Skeletal muscle satellite cell (primary cell): ENCODE results near the gene ANK3.

ENCODE experiments used
- H3K27me3 ChIP-seq: 2 replicates; pipeline ENCODE4 v1.7.0; 2013; ENCODE audit warnings: low read length; ENCODE audit not compliant: control insufficient read depth, insufficient read depth
- H3K36me3 ChIP-seq: 2 replicates; pipeline ENCODE4 v1.7.0; 2013; ENCODE audit warnings: mild to moderate bottlenecking, control low read depth, low read length; ENCODE audit not compliant: insufficient read depth
- H3K4me1 ChIP-seq: 2 replicates; pipeline ENCODE4 v1.7.0; 2013; ENCODE audit warnings: low read length; ENCODE audit not compliant: control insufficient read depth, insufficient read depth
- H3K4me2 ChIP-seq: 2 replicates; pipeline ENCODE4 v1.7.0; 2013; ENCODE audit warnings: mild to moderate bottlenecking, low read length
- H3K4me3 ChIP-seq: 2 replicates; pipeline ENCODE4 v1.7.0; 2013; ENCODE audit warnings: low read length
- H3K9ac ChIP-seq: 2 replicates; pipeline ENCODE4 v1.7.0; 2013; ENCODE audit warnings: mild to moderate bottlenecking, low read depth, low read length, moderate library complexity
- H3K9me3 ChIP-seq: replicated peaks from 2 replicates; pipeline ENCODE4 v1.7.0; 2013; ENCODE audit warnings: mild to moderate bottlenecking, control low read depth, low read length

Gene ANK3

GRCh38 chr10:60237977-60238758 lies 151.5 kb downstream of the ANK3 start:
- Histone ChIP-seq H3K27me3 (no peaks in the 10 kb centered on the region), H3K9ac (no peak overlapping the region), H3K4me2 (peak overlapping the region; percentile 28), H3K36me3 (no peaks in the 10 kb centered on the region), H3K4me1 (peaks cover 12% of the 10 kb centered on the region), H3K9me3 (no peaks in the 10 kb centered on the region), H3K4me3 (no peak overlapping the region)

GRCh38 chr10:60236869-60237524 lies 152.7 kb downstream of the ANK3 start:
- Histone ChIP-seq H3K4me3 (no peak overlapping the region), H3K9me3 (no peaks in the 10 kb centered on the region), H3K4me2 (no peak overlapping the region), H3K4me1 (peaks cover 12% of the 10 kb centered on the region), H3K36me3 (no peaks in the 10 kb centered on the region), H3K27me3 (no peaks in the 10 kb centered on the region), H3K9ac (no peak overlapping the region)

GRCh38 chr10:60235001-60235400 lies 154.7 kb downstream of the ANK3 start:
- H3K27me3 ChIP-seq, result no peaks in the 10 kb centered on the region
- no peak overlapping the region for H3K9ac ChIP-seq
- H3K4me3 ChIP-seq, result no peak overlapping the region
- peaks cover 15% of the 10 kb centered on the region for H3K4me1 ChIP-seq
- no peaks in the 10 kb centered on the region for H3K36me3 ChIP-seq
- no peaks in the 10 kb centered on the region for H3K9me3 ChIP-seq
- no peak overlapping the region for H3K4me2 ChIP-seq

DNA sequence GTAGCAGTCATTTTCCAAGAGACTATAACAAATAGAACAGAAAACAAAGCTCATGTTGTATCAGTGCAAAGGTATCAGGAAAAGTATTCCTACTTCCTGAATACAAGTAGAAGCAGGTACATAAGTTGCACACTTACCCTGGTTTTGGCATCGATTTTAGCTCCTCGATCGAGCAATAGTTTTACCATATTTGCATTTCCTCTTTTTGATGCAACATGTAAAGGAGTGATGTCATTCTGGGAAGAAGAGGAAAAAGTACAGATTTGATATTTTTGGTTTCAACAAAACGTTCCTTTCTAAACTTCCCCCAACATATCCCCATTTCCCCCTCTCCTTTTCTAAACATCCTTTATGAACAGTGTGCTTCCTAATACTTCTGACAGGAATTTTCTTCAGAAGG lies 155.1 kb downstream of the ANK3 start:
- peaks cover 15% of the 10 kb centered on the region for H3K4me1 ChIP-seq
- no peak overlapping the region for H3K9ac ChIP-seq
- no peaks in the 10 kb centered on the region for H3K27me3 ChIP-seq
- H3K4me3 ChIP-seq, result no peak overlapping the region
- H3K9me3 ChIP-seq, result no peaks in the 10 kb centered on the region
- no peaks in the 10 kb centered on the region for H3K36me3 ChIP-seq
- H3K4me2 ChIP-seq, result no peak overlapping the region

GRCh38 chr10:60230892-60231291 lies 158.8 kb downstream of the ANK3 start:
- H3K36me3 ChIP-seq, result no peaks in the 10 kb centered on the region

DNA sequence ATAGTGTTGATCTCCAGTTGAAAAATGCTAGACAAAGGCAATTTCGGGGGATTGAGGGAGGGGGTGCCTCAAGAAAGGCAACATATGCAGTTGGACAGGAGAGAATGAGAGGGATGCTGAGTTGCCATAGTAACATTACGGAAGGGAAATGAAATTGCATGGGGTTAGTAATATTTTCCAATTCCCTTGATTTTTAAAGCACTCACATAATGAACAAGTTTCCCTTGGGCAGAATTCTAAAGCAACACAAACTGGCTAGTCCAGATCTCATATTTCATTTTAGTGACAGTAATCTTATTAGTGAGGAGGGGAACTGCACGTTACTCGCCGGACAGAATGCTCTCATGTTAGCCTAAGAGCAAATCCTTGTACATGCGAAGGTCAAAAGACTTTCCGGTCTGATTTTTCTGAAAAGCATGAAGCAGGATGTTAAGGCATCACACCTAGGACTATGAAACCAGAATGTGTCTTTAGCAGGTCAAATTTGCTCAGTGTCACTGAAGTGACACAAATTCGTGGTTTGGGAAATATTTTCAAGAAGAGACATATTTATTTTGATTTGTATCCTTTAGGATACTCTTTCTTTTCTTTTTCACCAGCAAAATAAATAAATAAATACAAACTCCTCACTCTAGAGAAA lies 165.5 kb downstream of the ANK3 start:
- H3K4me2 ChIP-seq, result no peak overlapping the region
- H3K27me3 ChIP-seq, result no peaks in the 10 kb centered on the region
- no peaks in the 10 kb centered on the region for H3K9me3 ChIP-seq
- no peak overlapping the region for H3K9ac ChIP-seq
- H3K4me3 ChIP-seq, result no peak overlapping the region
- H3K36me3 ChIP-seq, result no peaks in the 10 kb centered on the region
- H3K4me1 ChIP-seq, result no peaks in the 10 kb centered on the region

More at GRCh38 chr10:60230892-60231291, 158.8 kb downstream of the ANK3 start:
- Histone ChIP-seq H3K4me1 (peaks cover 3% of the 10 kb centered on the region), H3K9ac (no peak overlapping the region), H3K4me3 (no peak overlapping the region), H3K27me3 (no peaks in the 10 kb centered on the region), H3K4me2 (no peak overlapping the region), H3K9me3 (no peaks in the 10 kb centered on the region)

- Histone ChIP-seq H3K4me3 (no peak overlapping the region), H3K9ac (no peak overlapping the region), H3K9me3 (no peaks in the 10 kb centered on the region), H3K4me1 (no peaks in the 10 kb centered on the region), H3K4me2 (no peak overlapping the region), H3K27me3 (no peaks in the 10 kb centered on the region), H3K36me3 (no peaks in the 10 kb centered on the region)
Observed at GRCh38 chr10:60222047-60222446, 167.6 kb downstream of the ANK3 start.

DNA sequence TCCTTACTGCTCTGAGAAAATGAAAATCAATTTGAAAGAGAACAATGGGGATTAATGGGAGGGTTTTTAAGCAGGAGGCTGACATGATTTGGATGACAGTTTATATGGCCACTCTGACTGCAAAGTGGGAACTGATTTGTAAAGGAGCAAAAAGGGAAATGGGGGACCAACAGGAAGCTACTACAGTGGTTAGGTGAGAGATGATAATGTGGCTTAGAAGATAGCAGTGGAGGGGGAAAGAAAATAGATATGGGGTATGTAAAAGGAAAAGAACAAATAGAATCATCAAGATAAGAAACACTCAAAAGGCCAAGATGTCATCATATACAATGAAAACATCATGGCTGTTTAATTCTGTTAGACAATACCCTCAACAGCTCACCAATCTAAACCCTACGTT lies 177.5 kb downstream of the ANK3 start:
- no peaks in the 10 kb centered on the region for H3K4me1 ChIP-seq
- H3K27me3 ChIP-seq, result no peaks in the 10 kb centered on the region
- H3K36me3 ChIP-seq, result no peaks in the 10 kb centered on the region
- no peak overlapping the region for H3K4me2 ChIP-seq
- no peak overlapping the region for H3K4me3 ChIP-seq
- H3K9me3 ChIP-seq, result no peaks in the 10 kb centered on the region
- H3K9ac ChIP-seq, result no peak overlapping the region

DNA sequence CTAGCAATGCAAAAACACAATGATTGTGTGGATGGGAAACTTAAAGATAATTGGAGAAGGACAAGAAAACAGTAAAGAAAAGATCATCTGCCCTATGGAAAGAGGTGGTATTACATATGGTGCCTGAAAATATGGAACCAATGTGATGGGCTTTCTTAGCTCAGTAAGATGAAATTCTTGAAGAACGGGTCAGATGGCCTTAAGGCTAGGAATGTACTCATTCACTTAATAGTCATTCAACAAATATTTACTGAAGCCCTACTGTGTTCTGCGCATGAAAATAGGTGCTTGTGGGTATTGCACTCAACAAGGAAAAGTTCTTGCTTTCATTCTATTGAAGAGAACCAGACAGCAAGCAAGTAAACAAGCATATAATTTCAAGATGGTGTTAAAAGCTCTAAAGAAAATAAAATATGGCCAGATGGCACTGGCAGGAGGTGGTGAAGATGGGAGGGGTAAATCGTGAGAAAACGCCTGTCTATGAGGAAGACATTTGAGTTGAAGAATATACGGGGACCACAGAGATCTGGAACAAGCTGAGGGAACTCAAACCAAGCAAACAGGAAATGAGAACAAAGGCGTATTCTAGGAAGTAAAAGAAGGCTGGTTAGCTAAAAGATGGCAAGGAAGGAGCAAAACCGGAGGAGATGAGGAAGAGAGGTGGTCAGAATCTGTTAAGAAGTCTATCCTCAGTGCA lies 179.7 kb downstream of the ANK3 start:
- Histone ChIP-seq H3K4me2 (no peak overlapping the region), H3K27me3 (no peaks in the 10 kb centered on the region), H3K4me1 (peaks cover 4% of the 10 kb centered on the region), H3K9ac (no peak overlapping the region), H3K4me3 (no peak overlapping the region), H3K9me3 (no peaks in the 10 kb centered on the region), H3K36me3 (no peaks in the 10 kb centered on the region)

DNA sequence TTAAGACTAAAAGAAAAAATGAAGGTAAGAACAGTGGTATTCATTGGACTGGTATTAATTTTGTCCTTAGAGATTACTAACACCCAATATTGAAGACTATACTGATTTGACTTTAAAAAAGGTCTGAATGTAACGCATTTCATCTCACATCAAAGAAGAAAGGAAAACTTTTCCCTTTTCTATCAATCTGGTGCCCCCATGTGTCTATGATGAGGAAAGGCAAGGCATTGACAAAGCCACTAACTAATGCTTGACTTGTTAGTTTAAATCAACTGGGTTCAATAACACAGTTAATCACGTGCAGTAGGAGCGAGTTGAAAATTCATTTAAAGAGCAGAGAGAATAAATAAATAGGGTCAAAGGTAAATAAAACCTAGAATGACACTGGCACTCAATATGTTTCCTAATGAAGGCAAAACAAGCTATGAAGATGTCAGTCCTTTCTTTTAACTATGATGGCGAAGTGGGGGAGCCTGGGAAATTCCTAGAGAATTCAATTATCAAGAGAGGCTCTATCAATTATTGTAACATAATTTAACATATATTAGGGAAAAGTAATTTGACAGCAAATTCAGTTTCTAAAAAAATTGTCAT lies 180.9 kb downstream of the ANK3 start:
- Histone ChIP-seq H3K4me1 (peaks cover 4% of the 10 kb centered on the region), H3K9ac (no peak overlapping the region), H3K4me2 (no peak overlapping the region), H3K9me3 (no peaks in the 10 kb centered on the region), H3K4me3 (no peak overlapping the region), H3K27me3 (no peaks in the 10 kb centered on the region), H3K36me3 (no peaks in the 10 kb centered on the region)

- H3K4me3 ChIP-seq, result no peak overlapping the region
- H3K36me3 ChIP-seq, result no peaks in the 10 kb centered on the region
- no peak overlapping the region for H3K9ac ChIP-seq
- no peaks in the 10 kb centered on the region for H3K9me3 ChIP-seq
- no peak overlapping the region for H3K4me2 ChIP-seq
- peaks cover 4% of the 10 kb centered on the region for H3K4me1 ChIP-seq
- H3K27me3 ChIP-seq, result no peaks in the 10 kb centered on the region
Observed at GRCh38 chr10:60207894-60208293, 181.8 kb downstream of the ANK3 start.
